HPDE6-E6E7 (cell line): ENCODE results near the gene TM4SF4.
"Not testable (repeated sequence)": the region's sequence is repeated elsewhere in the genome, so short reads cannot be mapped to it uniquely, and the experiment has no call there.

Source experiments
- DNase-seq: peaks from one replicate; pipeline ENCODE4 v3.0.0; 2011; ENCODE audit warnings: missing footprints; ENCODE audit errors: extremely low spot score

The TM4SF4 gene

DNA sequence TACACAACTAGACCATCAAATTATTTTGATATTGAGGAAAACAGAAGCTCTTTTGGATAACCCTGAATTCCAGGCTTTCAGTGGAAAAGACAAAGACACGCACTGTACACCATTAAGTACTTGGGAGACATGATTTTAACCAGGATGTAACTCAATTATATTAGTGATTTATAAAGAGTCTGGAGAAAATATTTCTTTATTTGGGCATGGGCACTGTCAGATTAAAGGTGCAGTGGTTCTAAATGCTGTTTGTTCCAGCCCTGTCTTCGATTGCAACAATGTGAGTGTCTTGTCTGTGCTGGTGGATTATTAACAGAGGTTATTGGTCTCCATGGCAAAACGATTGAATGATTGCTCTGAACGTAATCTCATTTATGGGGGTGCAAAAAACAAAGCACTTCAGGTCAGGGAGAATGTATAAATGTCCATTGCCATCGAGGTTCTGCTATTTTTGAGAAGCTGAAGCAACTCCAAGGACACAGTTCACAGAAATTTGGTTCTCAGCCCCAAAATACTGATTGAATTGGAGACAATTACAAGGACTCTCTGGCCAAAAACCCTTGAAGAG lies at the start of gene TM4SF4:
TM4SF4 (plus strand) TSS at position 448 of the 568 bp plus-strand sequence. CDS start 181 bp downstream, outside the sequence.
- no peak for DNase-seq

DNA sequence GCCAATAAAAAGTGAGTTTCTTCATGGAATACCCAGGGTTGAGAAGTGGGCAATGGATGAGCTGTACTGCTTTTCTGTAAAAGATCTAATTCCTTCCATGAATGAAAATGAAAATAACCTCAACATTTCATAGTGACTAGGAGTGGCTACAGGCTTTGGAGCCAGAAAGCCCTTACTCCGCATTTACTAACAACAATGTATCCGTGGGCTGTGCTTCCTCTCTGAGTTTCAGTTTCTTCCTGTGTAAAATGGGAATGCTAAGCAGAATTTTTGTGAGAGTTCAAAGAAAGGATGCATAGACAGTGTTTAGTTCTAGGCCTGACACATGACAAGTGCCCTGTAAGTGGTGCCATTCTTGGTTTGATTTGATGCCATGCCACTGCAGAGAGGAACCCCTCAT lies 49.6 kb upstream of the TM4SF4 start:
- DNase-seq: no peak

DNA sequence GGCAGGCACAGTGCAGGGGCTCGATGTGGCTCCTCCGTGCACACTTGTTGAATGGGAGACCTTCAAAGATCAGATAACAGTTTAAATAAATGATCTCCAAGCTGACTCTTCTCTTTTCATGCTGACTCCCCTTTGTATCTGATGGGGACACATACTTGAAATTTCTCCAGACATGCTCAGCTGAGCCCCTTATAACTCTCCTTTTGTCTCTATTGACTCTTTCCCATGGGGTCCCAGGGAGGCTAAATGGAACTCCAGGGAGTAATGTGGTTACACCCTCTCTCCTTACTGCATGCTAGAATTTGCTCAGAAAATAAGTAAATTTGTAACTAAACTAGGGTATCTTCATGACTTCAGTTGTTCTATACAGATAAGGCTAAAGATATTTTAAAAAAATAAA lies 48.2 kb upstream of the TM4SF4 start:
- no peak for DNase-seq

GRCh38 chr3:149428087-149428486 lies 46.4 kb upstream of the TM4SF4 start:
- DNase-seq: no peak

GRCh38 chr3:149430216-149430615 lies 44.3 kb upstream of the TM4SF4 start:
- no peak for DNase-seq

- DNase-seq: no peak
Measured at GRCh38 chr3:149432149-149432548, 42.3 kb upstream of the TM4SF4 start.

GRCh38 chr3:149435996-149436885 lies 38.3 kb upstream of the TM4SF4 start:
- DNase-seq: no peak

- no peak for DNase-seq
Measured at GRCh38 chr3:149437286-149437685, 37.2 kb upstream of the TM4SF4 start.

- DNase-seq: no peak
Measured at GRCh38 chr3:149437710-149438109, 36.8 kb upstream of the TM4SF4 start.

DNA sequence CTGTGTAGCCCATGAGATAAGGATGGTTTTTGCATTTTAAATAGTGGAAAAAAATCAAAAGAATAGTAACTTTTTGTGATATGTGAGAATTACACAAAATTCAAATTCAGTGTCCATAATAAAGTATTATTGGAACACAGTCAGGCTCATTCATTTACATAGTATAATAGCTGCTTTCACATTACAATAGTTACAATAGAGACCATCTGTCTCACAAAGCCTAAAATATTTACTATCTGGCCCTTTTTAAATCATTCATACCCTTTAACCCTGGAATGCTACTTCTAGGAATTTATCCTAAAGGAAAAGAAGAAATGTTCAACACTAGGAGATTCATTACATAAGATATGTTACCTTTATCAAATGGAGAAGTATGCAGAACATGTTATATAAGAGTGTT lies 35.5 kb upstream of the TM4SF4 start:
- no peak for DNase-seq

GRCh38 chr3:149441642-149442041 lies 32.9 kb upstream of the TM4SF4 start:
- no peak for DNase-seq

- DNase-seq: no peak
Measured at GRCh38 chr3:149442043-149442442, 32.5 kb upstream of the TM4SF4 start.

DNA sequence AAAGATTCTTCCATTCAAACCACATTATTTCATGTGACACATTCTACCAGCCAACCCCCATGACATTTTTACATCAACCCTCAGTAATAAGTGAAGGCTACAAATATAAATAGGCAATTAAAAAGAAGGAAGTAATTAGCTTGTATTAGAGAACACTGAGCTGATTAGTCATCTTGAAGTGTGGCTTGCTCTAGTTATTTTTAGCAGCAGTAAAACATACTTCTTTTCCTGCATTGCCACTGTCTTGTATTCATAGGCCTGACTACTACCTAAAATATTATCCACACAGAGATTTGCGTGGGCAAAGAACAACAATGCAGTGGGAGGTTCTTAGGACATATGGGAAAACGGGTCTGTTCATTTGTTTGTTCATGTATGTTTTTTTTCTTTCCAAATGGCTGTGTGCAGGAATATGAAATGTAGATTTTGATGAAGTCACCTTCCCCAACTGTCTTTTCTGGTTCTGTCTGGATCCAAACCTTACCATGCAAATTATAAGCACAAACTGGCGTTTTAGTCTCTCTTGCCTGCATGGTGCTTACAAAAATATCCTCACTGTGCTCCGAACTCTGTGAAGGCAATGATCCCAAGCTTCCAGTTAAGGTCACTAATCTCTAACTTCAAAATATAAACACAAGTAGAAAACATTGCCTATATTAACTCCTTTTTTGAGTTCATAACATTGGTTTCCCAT lies 31.5 kb upstream of the TM4SF4 start:
- peak; percentile 10 for DNase-seq

DNA sequence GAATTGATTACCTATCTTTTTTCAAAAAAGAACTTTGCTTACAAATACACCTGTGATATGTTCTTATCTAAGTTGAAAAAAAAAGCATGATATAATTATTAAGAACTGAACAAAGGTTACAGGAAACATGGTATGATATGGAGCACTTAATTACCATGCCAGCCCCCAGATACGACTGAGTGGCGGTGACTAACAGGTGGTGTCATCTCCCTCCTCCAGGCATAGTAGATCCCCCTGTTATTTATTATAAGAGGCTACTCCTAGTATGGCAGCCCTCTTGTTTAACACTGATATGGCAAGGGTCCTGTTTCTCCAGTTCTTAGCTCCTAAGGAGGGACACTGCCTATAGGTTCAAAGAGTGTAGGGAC lies 31.0 kb upstream of the TM4SF4 start:
- no peak for DNase-seq

DNA sequence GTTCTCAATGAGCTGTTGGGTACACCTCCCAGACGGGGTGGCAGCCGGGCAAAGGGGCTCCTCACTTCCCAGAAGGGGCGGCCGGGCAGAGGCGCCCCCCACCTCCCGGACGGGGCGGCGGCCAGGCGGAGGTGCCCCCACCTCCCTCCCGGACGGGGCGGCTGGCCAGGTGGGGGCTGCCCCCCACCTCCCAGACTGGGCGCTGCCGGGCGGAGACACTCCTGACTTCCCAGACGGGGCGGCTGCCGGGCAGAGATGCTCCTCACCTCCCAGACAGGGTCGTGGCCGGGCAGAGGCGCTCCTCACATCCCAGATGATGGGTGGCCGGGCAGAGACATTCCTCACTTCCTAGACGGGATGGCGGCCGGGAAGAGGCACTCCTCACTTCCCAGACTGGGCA lies 29.6 kb upstream of the TM4SF4 start:
- not testable (repeated sequence) for DNase-seq

DNA sequence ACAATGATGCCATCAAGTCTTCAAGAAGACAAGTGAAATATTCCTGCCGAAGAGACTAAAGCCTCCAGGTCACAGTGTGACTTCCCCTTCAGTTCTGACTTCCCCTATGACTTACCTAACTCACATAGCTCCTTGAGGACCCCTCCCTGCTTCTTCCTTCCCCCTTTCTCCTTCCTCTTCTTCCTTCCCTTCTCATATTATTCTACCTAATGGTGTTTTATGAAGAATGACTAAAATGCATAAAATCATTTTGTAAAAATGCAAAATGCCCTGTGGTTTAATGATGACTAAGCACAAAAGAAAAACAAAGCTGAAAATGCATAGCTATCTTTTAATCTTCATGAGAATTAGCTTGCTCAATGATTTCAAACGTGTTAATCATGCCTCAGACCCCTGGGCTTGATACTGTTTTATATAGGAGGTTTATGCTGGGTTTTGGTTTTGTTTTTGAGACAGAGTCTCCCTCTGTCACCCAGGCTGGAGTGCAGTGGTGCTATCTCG lies 26.1 kb upstream of the TM4SF4 start:
- DNase-seq: no peak

GRCh38 chr3:149449182-149449581 lies 25.3 kb upstream of the TM4SF4 start:
- DNase-seq: no peak

- no peak for DNase-seq
Measured at GRCh38 chr3:149449799-149450198, 24.7 kb upstream of the TM4SF4 start.

GRCh38 chr3:149450281-149450680 lies 24.2 kb upstream of the TM4SF4 start:
- no peak for DNase-seq

- DNase-seq: no peak
Measured at GRCh38 chr3:149452036-149452435, 22.5 kb upstream of the TM4SF4 start.

DNA sequence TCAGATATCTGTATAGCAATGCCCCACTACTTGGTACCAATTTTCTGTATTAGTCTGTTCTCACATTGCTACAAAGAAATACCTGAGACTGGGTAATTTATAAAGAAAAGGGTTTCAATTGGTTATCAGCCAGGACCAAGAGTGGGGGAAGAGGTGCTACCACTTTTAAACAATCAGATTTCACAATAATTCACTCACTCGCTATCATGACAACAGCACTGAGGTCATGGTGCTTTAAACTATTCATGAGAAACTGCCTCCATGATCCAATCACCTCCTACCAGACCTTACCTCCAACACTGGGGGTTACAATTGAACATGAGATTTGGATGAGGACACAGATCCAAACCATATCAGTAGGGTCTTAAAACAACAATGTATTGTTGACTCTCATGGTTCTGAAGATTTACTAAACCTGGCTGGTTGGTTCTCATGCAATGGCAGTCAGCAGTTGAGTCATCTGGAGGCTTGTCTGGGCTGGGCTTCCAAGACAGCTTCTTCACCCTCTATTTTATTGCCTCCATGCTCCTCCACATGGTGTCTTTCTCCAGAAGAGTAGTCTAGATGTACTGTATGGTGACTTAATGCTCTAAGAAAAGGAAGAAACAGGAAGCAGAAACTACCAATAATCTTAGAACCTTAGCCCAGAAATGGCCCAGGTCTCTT lies 21.2 kb upstream of the TM4SF4 start:
- no peak for DNase-seq

- no peak for DNase-seq
Measured at GRCh38 chr3:149454746-149455145, 19.8 kb upstream of the TM4SF4 start.
